ENCODE data around the gene MVB12B. TPM values are rescaled to one million over a fixed set of nuclear protein-coding genes. Genes with fewer than 3 reads are reported as not detected.

The MVB12B gene
- total and polyA plus RNA-seq, 2 of the 13 experiments (the other 11 are each of a cell fraction or from before 2014, with no cell fraction given), result 12.1 to 30.1 TPM

DNA sequence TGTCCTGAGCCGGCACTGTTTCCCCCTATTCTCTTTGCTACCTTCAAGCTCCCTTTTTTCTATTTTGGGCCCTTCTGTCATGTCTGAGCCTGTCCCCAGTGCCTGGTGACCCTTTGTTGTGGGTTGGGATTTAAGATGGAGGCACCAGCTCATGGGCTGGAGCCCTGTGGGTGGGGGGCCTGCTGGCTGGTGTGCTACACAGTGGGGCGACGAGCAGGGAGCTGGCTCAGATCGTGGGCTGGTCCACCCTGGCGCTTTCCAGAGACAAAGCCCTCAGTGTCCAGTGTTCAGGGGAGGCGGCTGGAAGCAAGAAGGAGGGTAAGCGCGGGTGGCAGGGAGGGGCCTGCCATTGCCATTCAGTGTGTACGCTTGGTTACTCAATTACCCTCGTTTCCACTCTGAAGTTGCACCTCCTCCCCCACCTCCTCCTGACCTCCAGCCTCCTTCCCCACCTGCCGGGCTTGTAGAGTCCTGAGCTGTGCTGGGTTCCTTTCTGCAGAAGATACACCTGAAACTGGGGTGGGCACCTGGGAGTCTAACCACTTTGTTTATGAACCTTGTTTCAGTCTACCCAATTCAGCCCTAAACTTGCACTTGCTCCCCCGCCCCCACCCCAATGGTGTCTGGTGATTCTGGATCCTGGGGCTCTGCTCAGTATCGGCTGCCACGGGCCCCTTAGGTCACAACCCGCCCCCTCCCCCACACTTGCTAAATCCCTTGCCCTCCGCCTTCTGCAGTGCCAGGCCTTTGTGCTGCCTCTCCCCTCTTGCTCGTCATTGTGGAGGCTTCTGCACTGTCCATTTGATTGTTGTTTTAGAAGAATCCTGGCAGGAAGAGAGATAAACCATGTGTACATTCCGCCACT lies 49.9 kb downstream of the MVB12B start (continued):
- no peak for TF ChIP-seq KLF11 (CRISPR knock-in tag; IDR thresholded peaks at IDR 0.05)
- TF ChIP-seq NR2C2 (CRISPR knock-in tag; IDR thresholded peaks at IDR 0.05; ENCODE audit: borderline replicate concordance), result peak; percentile 57; the same call in 1 of the 2 replicates
- TF ChIP-seq ZNF672 (CRISPR knock-in tag; IDR thresholded peaks at IDR 0.05), result no peak
- no peak for TF ChIP-seq ZNF224 (CRISPR knock-in tag; IDR thresholded peaks at IDR 0.05)
- no peak for TF ChIP-seq NFYC (CRISPR knock-in tag; IDR thresholded peaks at IDR 0.05)
- no peak for TF ChIP-seq NR3C1 (CRISPR knock-in tag; IDR thresholded peaks at IDR 0.05)
- TF ChIP-seq KLF15 (CRISPR knock-in tag; IDR thresholded peaks at IDR 0.05; ENCODE audit: borderline replicate concordance), result no peak
- TF ChIP-seq GATA4 (IDR thresholded peaks at IDR 0.05; ENCODE audit: borderline replicate concordance, low read depth), result no peak
- TF ChIP-seq, protein P1, sequence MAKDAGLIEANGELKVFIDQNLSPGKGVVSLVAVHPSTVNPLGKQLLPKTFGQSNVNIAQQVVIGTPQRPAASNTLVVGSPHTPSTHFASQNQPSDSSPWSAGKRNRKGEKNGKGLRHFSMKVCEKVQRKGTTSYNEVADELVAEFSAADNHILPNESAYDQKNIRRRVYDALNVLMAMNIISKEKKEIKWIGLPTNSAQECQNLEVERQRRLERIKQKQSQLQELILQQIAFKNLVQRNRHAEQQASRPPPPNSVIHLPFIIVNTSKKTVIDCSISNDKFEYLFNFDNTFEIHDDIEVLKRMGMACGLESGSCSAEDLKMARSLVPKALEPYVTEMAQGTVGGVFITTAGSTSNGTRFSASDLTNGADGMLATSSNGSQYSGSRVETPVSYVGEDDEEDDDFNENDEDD (CRISPR knock-in tag; IDR thresholded peaks at IDR 0.05; ENCODE audit: borderline replicate concordance), result peak; percentile 37; the same call in 1 of the 2 replicates
- TF ChIP-seq ZNF350 (CRISPR knock-in tag; IDR thresholded peaks at IDR 0.05; ENCODE audit: borderline replicate concordance, low read depth), result 0 out of 2 replicates have a peak, but pooled peaks have one; percentile 25
- TF ChIP-seq RNF2 (conservative IDR thresholded peaks at IDR 0.05; ENCODE audit: low read depth), result no peak
- no peak for TF ChIP-seq ZNF678 (CRISPR knock-in tag; IDR thresholded peaks at IDR 0.05)
- TF ChIP-seq PHF20 (CRISPR knock-in tag; IDR thresholded peaks at IDR 0.05), result no peak
- TF ChIP-seq IRF2 (CRISPR knock-in tag; IDR thresholded peaks at IDR 0.05), result 0 out of 2 replicates have a peak, but pooled peaks have one; percentile 15
- no peak for TF ChIP-seq IKZF4 (CRISPR knock-in tag; IDR thresholded peaks at IDR 0.05; ENCODE audit: borderline replicate concordance, low read depth, not compliant biosample characterization)
- TF ChIP-seq MZF1 (CRISPR knock-in tag; IDR thresholded peaks at IDR 0.05; ENCODE audit: borderline replicate concordance), result no peak
- no peak for TF ChIP-seq RCOR2 (CRISPR knock-in tag; IDR thresholded peaks at IDR 0.05)
- TF ChIP-seq RAD21 (CRISPR knock-in tag; IDR thresholded peaks at IDR 0.05), result peak; percentile 19; the same call in 1 of the 2 replicates
- TF ChIP-seq GABPB1 (CRISPR knock-in tag; IDR thresholded peaks at IDR 0.05), result peak; percentile 47
- TF ChIP-seq NAIF1 (CRISPR knock-in tag; IDR thresholded peaks at IDR 0.05; ENCODE audit: borderline replicate concordance), result no peak
- no peak for TF ChIP-seq GPN1 (CRISPR knock-in tag; IDR thresholded peaks at IDR 0.05; ENCODE audit: borderline replicate concordance)
- TF ChIP-seq ZNF124 (CRISPR knock-in tag; IDR thresholded peaks at IDR 0.05), result no peak
- TF ChIP-seq, protein P2, sequence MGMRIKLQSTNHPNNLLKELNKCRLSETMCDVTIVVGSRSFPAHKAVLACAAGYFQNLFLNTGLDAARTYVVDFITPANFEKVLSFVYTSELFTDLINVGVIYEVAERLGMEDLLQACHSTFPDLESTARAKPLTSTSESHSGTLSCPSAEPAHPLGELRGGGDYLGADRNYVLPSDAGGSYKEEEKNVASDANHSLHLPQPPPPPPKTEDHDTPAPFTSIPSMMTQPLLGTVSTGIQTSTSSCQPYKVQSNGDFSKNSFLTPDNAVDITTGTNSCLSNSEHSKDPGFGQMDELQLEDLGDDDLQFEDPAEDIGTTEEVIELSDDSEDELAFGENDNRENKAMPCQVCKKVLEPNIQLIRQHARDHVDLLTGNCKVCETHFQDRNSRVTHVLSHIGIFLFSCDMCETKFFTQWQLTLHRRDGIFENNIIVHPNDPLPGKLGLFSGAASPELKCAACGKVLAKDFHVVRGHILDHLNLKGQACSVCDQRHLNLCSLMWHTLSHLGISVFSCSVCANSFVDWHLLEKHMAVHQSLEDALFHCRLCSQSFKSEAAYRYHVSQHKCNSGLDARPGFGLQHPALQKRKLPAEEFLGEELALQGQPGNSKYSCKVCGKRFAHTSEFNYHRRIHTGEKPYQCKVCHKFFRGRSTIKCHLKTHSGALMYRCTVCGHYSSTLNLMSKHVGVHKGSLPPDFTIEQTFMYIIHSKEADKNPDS (CRISPR knock-in tag; IDR thresholded peaks at IDR 0.05), result no peak; the same call in 1 of the 2 replicates
- no peak for TF ChIP-seq NR1H2 (CRISPR knock-in tag; IDR thresholded peaks at IDR 0.05; ENCODE audit: borderline replicate concordance, low read depth)
- 0 out of 2 replicates have a peak, but pooled peaks have one; percentile 61 for TF ChIP-seq KDM4B (CRISPR knock-in tag; IDR thresholded peaks at IDR 0.05)
- no peak for TF ChIP-seq FOXJ3 (CRISPR knock-in tag; IDR thresholded peaks at IDR 0.05; ENCODE audit: borderline replicate concordance)
- peak; percentile 69 for TF ChIP-seq RBM39 (IDR thresholded peaks at IDR 0.05; ENCODE audit: low read depth, low read length, poor library complexity, severe bottlenecking)
